ENCODE results near the gene MRPL34. TPM values are rescaled to one million over a fixed set of nuclear protein-coding genes. Genes with fewer than 3 reads are reported as not detected.

The MRPL34 gene
- total RNA-seq, 1 experiment from 2014 or later = 78.9 TPM

GRCh38 chr19:17334414-17335409, 29.0 kb downstream of the MRPL34 start, which contains the start of gene ANO8:
TSS of gene ANO8 (minus strand) at chr19:17334855. CDS start at chr19:17334670, 185 bp downstream.
- intact Hi-C loops (cut with micrococcal nuclease; ENCODE audit: unreplicated experiment) = loop anchor here (5.0 kb wide), 1 partner anchor 223 kb away; the partner anchor contains the start of gene COLGALT1
- peak; percentile 99 for DNase-seq
- no TSS peak for BruUV-seq (replicated peaks)
- H3K9me3 Mint-ChIP-seq (ENCODE audit: unreplicated experiment) = no peaks in the 10 kb centered on the region
- peak within 1 kb of the TSS; percentile 72 for H3K27ac Mint-ChIP-seq (ENCODE audit: unreplicated experiment)
- ChIA-PET POLR2A (interaction anchor here (2.9 kb wide), 1 partner anchor 26 kb away, joined by 8 read pairs; the partner anchor contains the start of gene DDA1), CTCF (interaction anchor here (1.1 kb wide), 1 partner anchor 26 kb away, joined by 3 read pairs; no protein-coding TSS in a partner anchor)
- H3K4me3 Mint-ChIP-seq (ENCODE audit: unreplicated experiment) = peak within 1 kb of the TSS; percentile 91
- Histone ChIP-seq H3K9me3 (no peaks in the 10 kb centered on the region), H3K4me3 (ENCODE audit: low read depth, low read length) (peak within 1 kb of the TSS; percentile 74), H3K36me3 (ENCODE audit: control insufficient read depth, insufficient read depth, low read length) (peaks cover 1% of the 10 kb centered on the region; the same call in 1 of the 2 replicates), H3K4me1 (peaks cover 11% of the 10 kb centered on the region; the same call in 1 of the 2 replicates), H3K27me3 (replicated peaks; ENCODE audit: control insufficient read depth, insufficient read depth, low read length) (no peaks in the 10 kb centered on the region)
- TF ChIP-seq, protein P1, sequence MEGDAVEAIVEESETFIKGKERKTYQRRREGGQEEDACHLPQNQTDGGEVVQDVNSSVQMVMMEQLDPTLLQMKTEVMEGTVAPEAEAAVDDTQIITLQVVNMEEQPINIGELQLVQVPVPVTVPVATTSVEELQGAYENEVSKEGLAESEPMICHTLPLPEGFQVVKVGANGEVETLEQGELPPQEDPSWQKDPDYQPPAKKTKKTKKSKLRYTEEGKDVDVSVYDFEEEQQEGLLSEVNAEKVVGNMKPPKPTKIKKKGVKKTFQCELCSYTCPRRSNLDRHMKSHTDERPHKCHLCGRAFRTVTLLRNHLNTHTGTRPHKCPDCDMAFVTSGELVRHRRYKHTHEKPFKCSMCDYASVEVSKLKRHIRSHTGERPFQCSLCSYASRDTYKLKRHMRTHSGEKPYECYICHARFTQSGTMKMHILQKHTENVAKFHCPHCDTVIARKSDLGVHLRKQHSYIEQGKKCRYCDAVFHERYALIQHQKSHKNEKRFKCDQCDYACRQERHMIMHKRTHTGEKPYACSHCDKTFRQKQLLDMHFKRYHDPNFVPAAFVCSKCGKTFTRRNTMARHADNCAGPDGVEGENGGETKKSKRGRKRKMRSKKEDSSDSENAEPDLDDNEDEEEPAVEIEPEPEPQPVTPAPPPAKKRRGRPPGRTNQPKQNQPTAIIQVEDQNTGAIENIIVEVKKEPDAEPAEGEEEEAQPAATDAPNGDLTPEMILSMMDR (IDR thresholded peaks at IDR 0.05; ENCODE audit: insufficient read depth in 1 of 2, low read depth in 1 of 2, low read length in 1 of 2, severe bottlenecking in 1 of 2, unreplicated experiment in 1 of 2) = no peak
- H3K27me3 Mint-ChIP-seq (ENCODE audit: insufficient read depth, unreplicated experiment) = no peaks in the 10 kb centered on the region
- H3K4me1 Mint-ChIP-seq (ENCODE audit: low read depth, unreplicated experiment) = no peaks in the 10 kb centered on the region
- peaks cover 49% of the 10 kb centered on the region for H3K36me3 Mint-ChIP-seq (ENCODE audit: insufficient read depth, unreplicated experiment)

GRCh38 chr19:17335575-17335974, 29.9 kb downstream of the MRPL34 start:
- Mint-ChIP-seq H3K27ac (ENCODE audit: unreplicated experiment) (no peak overlapping the region), H3K27me3 (ENCODE audit: insufficient read depth, unreplicated experiment) (no peaks in the 10 kb centered on the region), H3K4me1 (ENCODE audit: low read depth, unreplicated experiment) (no peaks in the 10 kb centered on the region), H3K36me3 (ENCODE audit: insufficient read depth, unreplicated experiment) (peaks cover 47% of the 10 kb centered on the region), H3K9me3 (ENCODE audit: unreplicated experiment) (no peaks in the 10 kb centered on the region), H3K4me3 (ENCODE audit: unreplicated experiment) (no peak overlapping the region)
- ChIA-PET POLR2A (interaction anchor here (2.9 kb wide), 1 partner anchor 26 kb away, joined by 8 read pairs; the partner anchor contains the start of gene DDA1), CTCF (interaction anchor here (1.0 to 1.1 kb wide), 2 partner anchors 27 kb away, joined by 3 read pairs; partner anchors contain the start of gene DDA1)
- H3K4me1 ChIP-seq = 0 out of 2 replicates have a peak, but pooled peaks cover 9% of the 10 kb centered on the region
- no TSS peak for BruUV-seq (replicated peaks)
- H3K27me3 ChIP-seq (replicated peaks; ENCODE audit: control insufficient read depth, insufficient read depth, low read length) = no peaks in the 10 kb centered on the region
- no peaks in the 10 kb centered on the region for H3K9me3 ChIP-seq
- intact Hi-C loops (cut with micrococcal nuclease; ENCODE audit: unreplicated experiment) = loop anchor here (5.0 kb wide), 1 partner anchor 222 kb away; the partner anchor contains the start of gene COLGALT1
- TF ChIP-seq, protein P1 (IDR thresholded peaks at IDR 0.05; ENCODE audit: insufficient read depth in 1 of 2, low read depth in 1 of 2, low read length in 1 of 2, severe bottlenecking in 1 of 2, unreplicated experiment in 1 of 2) = no peak
- no peak for DNase-seq
- H3K4me3 ChIP-seq (ENCODE audit: low read depth, low read length) = no peak overlapping the region; the same call in 1 of the 2 replicates
- peaks cover 1% of the 10 kb centered on the region; the same call in 1 of the 2 replicates for H3K36me3 ChIP-seq (ENCODE audit: control insufficient read depth, insufficient read depth, low read length)

All from Caco-2 (cell line).